MCF 10A (cell line): ENCODE measurements around the gene ATRIP. TPM values are rescaled to one million over a fixed set of nuclear protein-coding genes. Genes with fewer than 3 reads are reported as not detected.
A peak's percentile ranks its signal among the peaks of the same experiment; 100 is the strongest.

Experiments
- BruUV-seq: library from RNA; stranded (reverse); fragments of 400-500 nt; replicated peaks from 2 replicates; lab custom pipeline; 2021; lab: Mats Ljungman, UMichigan
- CTCF ChIA-PET: fragments of 300-600 bp; sonication (Branson Sonifier 250); formaldehyde crosslinking; extraction: SDS; loops from one replicate; lab custom pipeline; 2021; ENCODE audit warnings: antibody characterized with exemption, inconsistent platforms; lab: Yijun Ruan, JAX
- POLR2A ChIA-PET: fragments of 300-600, 350-650 bp; sonication (Branson Sonifier 250); formaldehyde crosslinking; extraction: SDS; loops from one replicate; lab custom pipeline; 2020; ENCODE audit warnings: antibody characterized with exemption, inconsistent platforms; lab: Yijun Ruan, JAX
- DNase-seq: peaks from one replicate; pipeline ENCODE4 v3.0.0-alpha.2; 2018; ENCODE audit not compliant: unreplicated experiment
- H3K27ac Mint-ChIP-seq: one replicate; pipeline ENCODE4 v1.8.0; 2022; ENCODE audit warnings: mild to moderate bottlenecking, low read depth, mixed read lengths; ENCODE audit not compliant: unreplicated experiment
- H3K27me3 Mint-ChIP-seq: one replicate; pipeline ENCODE4 v1.8.0; 2022; ENCODE audit warnings: mixed read lengths; ENCODE audit not compliant: insufficient read depth, unreplicated experiment
- H3K36me3 Mint-ChIP-seq: one replicate; pipeline ENCODE4 v1.8.0; 2022; ENCODE audit warnings: mild to moderate bottlenecking, moderate library complexity, mixed read lengths; ENCODE audit not compliant: insufficient read depth, unreplicated experiment
- H3K4me1 Mint-ChIP-seq: one replicate; pipeline ENCODE4 v1.8.0; 2022; ENCODE audit warnings: mixed read lengths; ENCODE audit not compliant: insufficient read depth, unreplicated experiment
- H3K4me3 Mint-ChIP-seq: one replicate; pipeline ENCODE4 v1.8.0; 2022; ENCODE audit warnings: mild to moderate bottlenecking, moderate library complexity, mixed read lengths; ENCODE audit not compliant: unreplicated experiment
- H3K9me3 Mint-ChIP-seq: one replicate; pipeline ENCODE4 v1.8.0; 2022; ENCODE audit warnings: mixed read lengths; ENCODE audit not compliant: unreplicated experiment
- intact Hi-C: fragments of 100-400 bp; cut with micrococcal nuclease; formaldehyde crosslinking; loops from 2 replicates; pipeline ENCODE4 v1.14.1; 2022
- total RNA-seq: library from RNA; stranded (reverse); gene quantifications from 2 replicates; pipeline ENCODE4 v1.2.3, GENCODE V29; 2022
- TF ChIP-seq, protein P1 (sequence below): fragments of 200-600 bp; IDR thresholded peaks from one replicate; pipeline ENCODE4 v1.8.0; 2022; ENCODE audit warnings: antibody characterized with exemption, mild to moderate bottlenecking; ENCODE audit not compliant: unreplicated experiment

Gene ATRIP
- total RNA-seq, 1 experiment from 2014 or later, result 8.6 TPM

DNA sequence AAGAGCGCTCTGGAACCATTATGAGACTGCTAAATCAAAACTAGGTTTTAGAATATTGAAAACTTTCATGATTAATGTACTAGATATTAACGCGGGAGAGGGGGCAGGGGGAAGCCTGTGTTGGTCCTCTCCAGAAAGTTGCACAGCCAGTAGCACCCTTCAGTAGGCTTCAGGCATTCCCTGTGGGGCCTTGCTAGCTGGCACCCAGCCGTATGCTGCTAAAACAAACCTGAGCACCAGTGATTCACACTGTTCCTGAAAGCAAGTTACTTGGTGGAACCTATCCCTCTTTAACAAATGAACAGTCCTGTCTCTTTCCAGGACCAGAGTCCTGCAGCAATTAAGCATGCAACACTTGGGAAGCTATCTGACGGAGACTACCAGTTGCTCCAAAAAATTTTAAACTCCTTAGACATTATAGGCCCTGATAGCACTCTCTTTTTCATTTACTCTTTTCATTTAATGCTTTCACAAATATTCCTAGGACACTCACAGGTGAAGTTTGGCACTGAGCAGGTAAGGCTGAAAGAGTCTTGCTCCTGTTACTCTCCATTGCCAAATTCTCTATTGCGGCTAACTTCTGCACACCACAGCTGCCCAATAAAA, 1.2 kb upstream of the ATRIP start:
- BruUV-seq, result no TSS peak
- H3K36me3 Mint-ChIP-seq, result peaks cover 58% of the 10 kb centered on the region

DNA sequence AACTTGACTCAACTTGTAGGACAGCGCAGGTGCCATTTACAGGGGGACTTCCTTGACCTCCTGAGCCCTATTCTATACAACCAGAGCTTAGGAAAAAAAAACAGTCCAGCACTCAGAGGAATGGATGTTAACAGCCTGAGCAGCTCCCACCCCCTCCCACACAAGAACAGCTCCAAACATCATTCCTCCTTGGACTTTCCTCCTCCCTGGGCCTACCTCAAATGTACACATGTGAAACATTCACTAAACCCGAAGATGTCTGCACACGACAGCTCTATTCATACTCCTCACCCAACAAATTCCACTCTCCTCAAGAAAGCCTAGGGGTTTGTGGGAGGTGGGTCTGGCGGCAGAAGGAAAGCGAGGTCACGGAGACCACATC, 503 bp upstream of the ATRIP start:
- CTCF ChIA-PET, result interaction anchor here (0.7 to 4.7 kb wide), 9 partner anchors 9 to 580 kb away, joined by 3 to 57 read pairs (median 6); no protein-coding TSS in a partner anchor
- peak overlapping the region; percentile 96 for H3K4me3 Mint-ChIP-seq
- H3K27ac Mint-ChIP-seq, result peak overlapping the region; percentile 73
- TF ChIP-seq, protein P1, sequence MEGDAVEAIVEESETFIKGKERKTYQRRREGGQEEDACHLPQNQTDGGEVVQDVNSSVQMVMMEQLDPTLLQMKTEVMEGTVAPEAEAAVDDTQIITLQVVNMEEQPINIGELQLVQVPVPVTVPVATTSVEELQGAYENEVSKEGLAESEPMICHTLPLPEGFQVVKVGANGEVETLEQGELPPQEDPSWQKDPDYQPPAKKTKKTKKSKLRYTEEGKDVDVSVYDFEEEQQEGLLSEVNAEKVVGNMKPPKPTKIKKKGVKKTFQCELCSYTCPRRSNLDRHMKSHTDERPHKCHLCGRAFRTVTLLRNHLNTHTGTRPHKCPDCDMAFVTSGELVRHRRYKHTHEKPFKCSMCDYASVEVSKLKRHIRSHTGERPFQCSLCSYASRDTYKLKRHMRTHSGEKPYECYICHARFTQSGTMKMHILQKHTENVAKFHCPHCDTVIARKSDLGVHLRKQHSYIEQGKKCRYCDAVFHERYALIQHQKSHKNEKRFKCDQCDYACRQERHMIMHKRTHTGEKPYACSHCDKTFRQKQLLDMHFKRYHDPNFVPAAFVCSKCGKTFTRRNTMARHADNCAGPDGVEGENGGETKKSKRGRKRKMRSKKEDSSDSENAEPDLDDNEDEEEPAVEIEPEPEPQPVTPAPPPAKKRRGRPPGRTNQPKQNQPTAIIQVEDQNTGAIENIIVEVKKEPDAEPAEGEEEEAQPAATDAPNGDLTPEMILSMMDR, result no peak
- POLR2A ChIA-PET, result interaction anchor here (0.6 to 6.0 kb wide), 31 partner anchors 10 to 583 kb away, joined by 3 to 61 read pairs (median 4); partner anchors contain the start of genes CDC25A, IMPDH2, IP6K2 and PFKFB4
- BruUV-seq, result TSS peak; percentile 73
- H3K27me3 Mint-ChIP-seq, result no peaks in the 10 kb centered on the region
- intact Hi-C loops, result loop anchor here (5.0 kb wide), 1 partner anchor 101 kb away; no protein-coding TSS in a partner anchor
- peaks cover 25% of the 10 kb centered on the region for H3K4me1 Mint-ChIP-seq
- no peak for DNase-seq
- no peaks in the 10 kb centered on the region for H3K9me3 Mint-ChIP-seq
- peaks cover 54% of the 10 kb centered on the region for H3K36me3 Mint-ChIP-seq

More for the DNA sequence above, 1.2 kb upstream of the ATRIP start:
- no peaks in the 10 kb centered on the region for H3K9me3 Mint-ChIP-seq
- DNase-seq, result no peak
- TF ChIP-seq, protein P1, result no peak
- CTCF ChIA-PET, result interaction anchor here (0.8 to 4.7 kb wide), 7 partner anchors 9 to 177 kb away, joined by 3 to 57 read pairs (median 7); no protein-coding TSS in a partner anchor
- H3K27me3 Mint-ChIP-seq, result no peaks in the 10 kb centered on the region
- intact Hi-C loops, result loop anchor here (5.0 kb wide), 1 partner anchor 102 kb away; no protein-coding TSS in a partner anchor
- peak overlapping the region; percentile 96 for H3K4me3 Mint-ChIP-seq
- peaks cover 25% of the 10 kb centered on the region for H3K4me1 Mint-ChIP-seq
- POLR2A ChIA-PET, result interaction anchor here (0.6 to 6.0 kb wide), 25 partner anchors 9 to 584 kb away, joined by 3 to 61 read pairs (median 7); partner anchors contain the start of genes CDC25A, IMPDH2, IP6K2 and PFKFB4
- H3K27ac Mint-ChIP-seq, result no peak overlapping the region

DNA sequence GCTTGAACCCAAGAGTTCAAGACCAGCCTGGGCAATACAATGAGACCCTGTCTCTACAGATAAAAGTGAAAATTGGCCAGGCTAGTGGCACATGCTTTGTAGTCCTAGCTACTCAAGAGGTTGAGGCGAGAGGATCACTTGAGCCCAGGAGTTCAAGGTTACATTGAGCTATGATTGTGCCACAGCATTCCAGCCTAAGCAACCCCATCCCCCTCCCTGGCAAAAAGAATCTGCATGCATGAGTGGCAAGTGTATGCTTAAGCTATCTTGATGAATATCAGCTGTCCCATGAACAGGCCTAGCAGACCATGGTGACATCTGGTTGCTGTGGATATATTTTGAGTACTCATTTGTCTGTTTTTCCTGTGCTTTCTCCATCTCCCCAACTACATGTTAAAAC, 4.7 kb downstream of the ATRIP start:
- Mint-ChIP-seq H3K27ac (no peak overlapping the region), H3K36me3 (peaks cover 52% of the 10 kb centered on the region), H3K9me3 (no peaks in the 10 kb centered on the region), H3K27me3 (no peaks in the 10 kb centered on the region), H3K4me3 (no peak overlapping the region), H3K4me1 (peaks cover 16% of the 10 kb centered on the region)
- TF ChIP-seq, protein P1, result no peak
- BruUV-seq, result no TSS peak
- intact Hi-C loops, result no loop called here
- DNase-seq, result no peak
- CTCF ChIA-PET, result interaction anchor here (0.8 to 2.4 kb wide), 5 partner anchors 11 to 107 kb away, joined by 3 to 10 read pairs (median 6); partner anchors contain the start of genes CCDC51 and TMA7
- POLR2A ChIA-PET, result interaction anchor here (0.8 to 1.9 kb wide), 3 partner anchors 11 to 15 kb away, joined by 4 to 8 read pairs (median 5); partner anchors contain the start of genes CCDC51 and TMA7

DNA sequence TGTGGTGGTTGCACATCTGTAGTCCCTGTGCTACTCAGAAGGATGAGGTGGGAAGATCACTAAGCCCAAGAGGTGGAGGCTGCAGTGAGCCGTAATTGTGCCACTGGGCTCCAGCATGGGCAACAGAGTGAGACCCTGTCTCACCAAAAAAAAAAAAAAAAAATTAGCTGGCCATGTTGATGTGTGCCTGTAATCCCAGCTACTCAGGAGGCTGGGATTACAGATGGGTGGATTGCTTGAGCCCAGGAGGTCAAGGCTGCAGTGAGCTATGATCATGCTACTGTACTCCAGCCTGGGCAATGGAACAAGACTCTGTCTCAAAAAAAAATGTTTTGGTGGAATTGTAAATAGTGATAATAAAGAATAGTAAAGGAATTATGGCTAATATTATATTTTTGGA, 9.9 kb downstream of the ATRIP start:
- CTCF ChIA-PET, result interaction anchor here (1.6 to 2.0 kb wide), 2 partner anchors 9 to 20 kb away, joined by 6 read pairs; partner anchors contain the start of gene ATRIP
- intact Hi-C loops, result no loop called here
- Mint-ChIP-seq H3K4me3 (no peak overlapping the region), H3K4me1 (no peaks in the 10 kb centered on the region), H3K36me3 (peaks cover 64% of the 10 kb centered on the region), H3K27me3 (no peaks in the 10 kb centered on the region), H3K27ac (no peak overlapping the region), H3K9me3 (no peaks in the 10 kb centered on the region)
- POLR2A ChIA-PET, result interaction anchor here (0.9 to 1.5 kb wide), 2 partner anchors 10 to 26 kb away, joined by 3 to 4 read pairs; partner anchors contain the start of gene PLXNB1
- BruUV-seq, result no TSS peak
- DNase-seq, result no peak
- TF ChIP-seq, protein P1, result no peak
